A172 (cell line): Measurements from ENCODE around the gene SCGB1C2. TPM values are rescaled to one million over a fixed set of nuclear protein-coding genes. Genes with fewer than 3 reads are reported as not detected.
A peak's percentile ranks its signal among the peaks of the same experiment; 100 is the strongest.
"Not testable (repeated sequence)": the region's sequence is repeated elsewhere in the genome, so short reads cannot be mapped to it uniquely, and the experiment has no call there.

Experiments used
- DNase-seq: peaks from one replicate; pipeline ENCODE4 v3.0.0-alpha.2; 2015; ENCODE audit warnings: low spot score
- total RNA-seq: library from RNA; depleted of rRNA; stranded (reverse); fragments of >200 nt; shearing (Covaris generic); gene quantifications from 2 replicates; pipeline ENCODE4 v1.2.3, GENCODE V29; 2014; rRNA removed

The SCGB1C2 gene
- total RNA-seq: not detected in 2 replicates

GRCh38 chr17:137166-137807 lies at the start of gene SCGB1C2:
Gene SCGB1C2 (plus strand): TSS chr17:137569. CDS start chr17:137591, 22 bp downstream.
- not testable (repeated sequence) for DNase-seq

- not testable (repeated sequence) for DNase-seq
These were observed 24.3 kb upstream of the SCGB1C2 start for GRCh38 chr17:113111-113510.

GRCh38 chr17:118339-118917 lies 18.9 kb upstream of the SCGB1C2 start:
- DNase-seq: peak; percentile 4

GRCh38 chr17:133932-134331 lies 3.4 kb upstream of the SCGB1C2 start:
- not testable (repeated sequence) for DNase-seq

GRCh38 chr17:134332-134785 lies 3.0 kb upstream of the SCGB1C2 start:
- not testable (repeated sequence) for DNase-seq

GRCh38 chr17:135022-135421 lies 2.3 kb upstream of the SCGB1C2 start:
- not testable (repeated sequence) for DNase-seq

GRCh38 chr17:135895-136294 lies 1.5 kb upstream of the SCGB1C2 start:
- not testable (repeated sequence) for DNase-seq

- DNase-seq: not testable (repeated sequence)
These were observed 838 bp upstream of the SCGB1C2 start for GRCh38 chr17:136531-136930.

- not testable (repeated sequence) for DNase-seq
These were observed 2.2 kb downstream of the SCGB1C2 start for GRCh38 chr17:139401-140205.

GRCh38 chr17:142102-142661 lies 4.8 kb downstream of the SCGB1C2 start:
- peak; percentile 71 for DNase-seq

GRCh38 chr17:142876-143784 lies 5.8 kb downstream of the SCGB1C2 start:
- DNase-seq: no peak

- peak; percentile 54 for DNase-seq
These were observed 6.5 kb downstream of the SCGB1C2 start for GRCh38 chr17:143785-144281.

GRCh38 chr17:144936-145670 lies 7.7 kb downstream of the SCGB1C2 start:
- no peak for DNase-seq

- DNase-seq: no peak
These were observed 8.5 kb downstream of the SCGB1C2 start for GRCh38 chr17:145671-146541.

GRCh38 chr17:146546-146945 lies 9.2 kb downstream of the SCGB1C2 start:
- no peak for DNase-seq

- no peak for DNase-seq
These were observed 9.8 kb downstream of the SCGB1C2 start for GRCh38 chr17:146983-147761.

- no peak for DNase-seq
These were observed 10.7 kb downstream of the SCGB1C2 start for GRCh38 chr17:147796-148740.
